ENCODE measurements around the gene ZNF148. TPM values are rescaled to one million over a fixed set of nuclear protein-coding genes. Genes with fewer than 3 reads are reported as not detected.
"Not testable (repeated sequence)": the region's sequence is repeated elsewhere in the genome, so short reads cannot be mapped to it uniquely, and the experiment has no call there.

Gene ZNF148
- total RNA-seq, 4 donors from 2014 or later = 30.3 to 39.0 (median 33.0) TPM

- Histone ChIP-seq H3K27me3 (no peaks in the 10 kb centered on the region), H3K4me3 (no peak overlapping the region), H3K36me3 (no peaks in the 10 kb centered on the region), H3K27ac (replicated peaks in 1 of 4) (no peak overlapping the region), H3K9me3 (no peaks in the 10 kb centered on the region), H3K4me1 (no peaks in the 10 kb centered on the region)
- WGBS = 88% methylated on average over 6 of the region's 6 CpGs
- no peak for DNase-seq (ENCODE audit: extremely low spot score)
- intact Hi-C loops (cut with DNase I) = no loop called here
- TF ChIP-seq POLR2AphosphoS5 (IDR thresholded peaks at IDR 0.05) = no peak
- TF ChIP-seq CTCF (IDR thresholded peaks at IDR 0.05) = no peak
- no peak for TF ChIP-seq EP300 (IDR thresholded peaks at IDR 0.05)
- TF ChIP-seq POLR2A (IDR thresholded peaks at IDR 0.05; ENCODE audit: low read depth) = no peak
Observed at GRCh38 chr3:125410922-125411321, 35.8 kb upstream of the ZNF148 start.

GRCh38 chr3:125406070-125406469 is 30.9 kb upstream of the ZNF148 start:
- intact Hi-C loops (cut with DNase I) = no loop called here
- Histone ChIP-seq H3K27me3 (no peaks in the 10 kb centered on the region), H3K4me1 (no peaks in the 10 kb centered on the region), H3K36me3 (no peaks in the 10 kb centered on the region), H3K9me3 (no peaks in the 10 kb centered on the region), H3K27ac (replicated peaks in 1 of 4) (no peak overlapping the region), H3K4me3 (no peak overlapping the region)
- 92% methylated on average over 2 of the region's 2 CpGs for WGBS
- DNase-seq (ENCODE audit: extremely low spot score) = no peak
- TF ChIP-seq POLR2AphosphoS5 (IDR thresholded peaks at IDR 0.05) (no peak), POLR2A (IDR thresholded peaks at IDR 0.05; ENCODE audit: low read depth) (no peak), EP300 (IDR thresholded peaks at IDR 0.05) (no peak), CTCF (IDR thresholded peaks at IDR 0.05) (no peak)

GRCh38 chr3:125405515-125405914 is 30.4 kb upstream of the ZNF148 start:
- H3K4me3 ChIP-seq; DNase-seq (ENCODE audit: extremely low spot score); H3K27me3 ChIP-seq; intact Hi-C loops (cut with DNase I); H3K4me1 ChIP-seq; H3K36me3 ChIP-seq; H3K27ac ChIP-seq (replicated peaks in 1 of 4); H3K9me3 ChIP-seq: not testable (repeated sequence)
- WGBS = 95% methylated on average over 4 of the region's 4 CpGs

- intact Hi-C loops (cut with DNase I) = no loop called here
Observed at GRCh38 chr3:125403789-125404188, 28.7 kb upstream of the ZNF148 start.

GRCh38 chr3:125402639-125403038 is 27.5 kb upstream of the ZNF148 start:
- Histone ChIP-seq H3K9me3 (no peaks in the 10 kb centered on the region), H3K4me3 (no peak overlapping the region), H3K4me1 (no peaks in the 10 kb centered on the region), H3K36me3 (no peaks in the 10 kb centered on the region), H3K27me3 (no peaks in the 10 kb centered on the region), H3K27ac (replicated peaks in 1 of 4) (no peak overlapping the region)
- no peak for DNase-seq (ENCODE audit: extremely low spot score)
- intact Hi-C loops (cut with DNase I) = no loop called here
- whole genome bisulfite sequencing = 95% methylated on average over 2 of the region's 2 CpGs
- TF ChIP-seq POLR2A (IDR thresholded peaks at IDR 0.05; ENCODE audit: low read depth) = no peak
- TF ChIP-seq EP300 (IDR thresholded peaks at IDR 0.05) = no peak
- no peak for TF ChIP-seq POLR2AphosphoS5 (IDR thresholded peaks at IDR 0.05)
- no peak for TF ChIP-seq CTCF (IDR thresholded peaks at IDR 0.05)

More at GRCh38 chr3:125403789-125404188, 28.7 kb upstream of the ZNF148 start:
- no peaks in the 10 kb centered on the region for H3K36me3 ChIP-seq
- TF ChIP-seq EP300 (IDR thresholded peaks at IDR 0.05) (no peak), POLR2AphosphoS5 (IDR thresholded peaks at IDR 0.05) (no peak), CTCF (IDR thresholded peaks at IDR 0.05) (no peak), POLR2A (IDR thresholded peaks at IDR 0.05; ENCODE audit: low read depth) (no peak)
- H3K4me3 ChIP-seq = no peak overlapping the region
- no peaks in the 10 kb centered on the region for H3K9me3 ChIP-seq
- no peaks in the 10 kb centered on the region for H3K4me1 ChIP-seq
- DNase-seq (ENCODE audit: extremely low spot score) = no peak
- H3K27ac ChIP-seq (replicated peaks in 1 of 4) = no peak overlapping the region
- no peaks in the 10 kb centered on the region for H3K27me3 ChIP-seq
- 77% methylated on average over 2 of the region's 2 CpGs for WGBS

Measured in esophagus muscularis mucosa (tissue), 4 donors.